A549 (cell line): ENCODE results near the gene NKX3-2. TPM values are rescaled to one million over a fixed set of nuclear protein-coding genes. Genes with fewer than 3 reads are reported as not detected.

ENCODE experiments used
- ATAC-seq, 2 experiments: fragments of 200-7000 bp in 1 of 2; fragments of >200 bp in 1 of 2; cut with Nextera tagmentation in 1 of 2; cut with Tn5 transposase in 1 of 2; 3 replicates each; pipeline versions ENCODE4 v1.8.0 to v1.9.1; 2018 to 2020; ENCODE audit warnings: mild to moderate bottlenecking in 1 of 2, moderate library complexity in 1 of 2
- CTCF ChIA-PET: fragments of 300-600 bp; sonication (Branson Sonifier 250); formaldehyde crosslinking; extraction: SDS; loops from one replicate; lab custom pipeline; 2021; ENCODE audit warnings: antibody characterized with exemption, inconsistent platforms; lab: Yijun Ruan, JAX
- POLR2A ChIA-PET: fragments of 350-600 bp; formaldehyde crosslinking; extraction: SDS; loops from one replicate; lab custom pipeline; 2021; ENCODE audit warnings: antibody characterized with exemption, inconsistent platforms; lab: Yijun Ruan, JAX
- DNase-seq, 2 experiments: peaks; one replicate each; pipeline versions ENCODE4 v3.0.0 to v3.0.0-alpha.2; 2011 to 2016; ENCODE audit warnings: low read depth in 1 of 2, low spot score in 1 of 2
- FAIRE-seq: peaks from 2 replicates; lab custom pipeline; 2011; peaks lifted over from hg19 to GRCh38; lab: Jason Lieb, UNC
- H3K27ac ChIP-seq, 2 experiments: fragments of >200 bp; sonication (Bioruptor Twin); formaldehyde crosslinking; 3 replicates each; pipeline ENCODE4 v1.5.1; 2016 to 2017
- H3K4me1 ChIP-seq: fragments of >200 bp; sonication (Bioruptor Twin); formaldehyde crosslinking; 3 replicates; pipeline ENCODE4 v1.6.1; 2016
- H3K4me2 ChIP-seq: fragments of >200 bp; sonication (Bioruptor Twin); formaldehyde crosslinking; 3 replicates; pipeline ENCODE4 v1.6.1; 2016
- H3K4me3 ChIP-seq: fragments of >200 bp; sonication (Bioruptor Twin); formaldehyde crosslinking; 3 replicates; pipeline ENCODE4 v1.5.1; 2016
- H3K9me3 ChIP-seq: fragments of >200 bp; sonication (Bioruptor Twin); formaldehyde crosslinking; 3 replicates; pipeline ENCODE4 v1.6.1; 2016
- BHLHE40 ChIP-seq: IDR thresholded peaks from 2 replicates; pipeline ENCODE4 v1.6.1; 2012; ENCODE audit warnings: low read depth, low read length, inconsistent platforms
- CEBPB ChIP-seq, 2 experiments: fragments of >200 bp in 1 of 2; sonication (Bioruptor Twin) in 1 of 2; formaldehyde crosslinking in 1 of 2; IDR thresholded peaks; 2 replicates each; pipeline ENCODE4 v1.6.1; 2012 to 2016
- CHD4 ChIP-seq: fragments of 200-600 bp; sonication (generic); IDR thresholded peaks from 2 replicates; pipeline ENCODE4 v1.6.1; 2016; ENCODE audit warnings: antibody characterized with exemption, mild to moderate bottlenecking, borderline replicate concordance
- E2F6 ChIP-seq: IDR thresholded peaks from 2 replicates; pipeline ENCODE4 v1.6.1; 2012; ENCODE audit warnings: low read depth, borderline replicate concordance
- EHMT2 ChIP-seq: fragments of 200-600 bp; sonication (generic); IDR thresholded peaks from 2 replicates; pipeline ENCODE4 v1.6.1; 2016; ENCODE audit warnings: antibody characterized with exemption, low read depth, mild to moderate bottlenecking, moderate library complexity
- FOSB ChIP-seq: fragments of 250-450 bp; sonication (Bioruptor Pico); IDR thresholded peaks from 2 replicates; pipeline ENCODE4 v1.5.0; 2020; ENCODE audit warnings: mild to moderate bottlenecking, moderate library complexity
- FOXS1 ChIP-seq: fragments of 250-450 bp; sonication (Bioruptor Pico); IDR thresholded peaks from 2 replicates; pipeline ENCODE4 v1.5.0; 2020; ENCODE audit warnings: mild to moderate bottlenecking, moderate library complexity
- MAX ChIP-seq: IDR thresholded peaks from 2 replicates; pipeline ENCODE4 v1.6.1; 2012
- NR3C1 ChIP-seq: fragments of >200 bp; sonication (Bioruptor Twin); formaldehyde crosslinking; IDR thresholded peaks from 3 replicates; pipeline ENCODE4 v1.6.1; 2017
- PHF8 ChIP-seq: fragments of 200-600 bp; sonication (generic); IDR thresholded peaks from 2 replicates; pipeline ENCODE4 v1.6.1; 2016; ENCODE audit warnings: low read depth, mild to moderate bottlenecking, antibody characterized with exemption, moderate library complexity, borderline replicate concordance
- POLR2A ChIP-seq: IDR thresholded peaks from 2 replicates; pipeline ENCODE4 v1.6.1; 2012; ENCODE audit warnings: mild to moderate bottlenecking, low read length
- POLR2AphosphoS2 ChIP-seq: conservative IDR thresholded peaks from 2 replicates; pipeline ENCODE4 v1.6.1; 2012; ENCODE audit warnings: low read length, improper control_type of control experiment, inconsistent platforms
- RARB ChIP-seq: fragments of 250-450 bp; sonication (Bioruptor Pico); IDR thresholded peaks from 2 replicates; pipeline ENCODE4 v1.8.0; 2021; ENCODE audit warnings: mild to moderate bottlenecking, moderate library complexity
- ZNF302 ChIP-seq: fragments of 250-450 bp; sonication (Bioruptor Pico); IDR thresholded peaks from 2 replicates; pipeline ENCODE4 v1.9.0; 2021; ENCODE audit warnings: inconsistent platforms, mild to moderate bottlenecking, moderate library complexity
- ZSCAN20 ChIP-seq: fragments of 250-450 bp; sonication (Bioruptor Pico); IDR thresholded peaks from 2 replicates; pipeline ENCODE4 v1.8.0; 2022; ENCODE audit warnings: mild to moderate bottlenecking, moderate library complexity
- whole genome bisulfite sequencing: methylation state at CpG from one replicate; pipeline ENCODE4 v1.1.6; 2017; ENCODE audit errors: missing lambda C conversion rate; 5-methylcytosine and 5-hydroxymethylcytosine counted together
- polyA plus RNA-seq, 4 experiments: library from polyadenylated mRNA; depleted of rRNA in 3 of 4; stranded (reverse); fragments of >200 nt; fragmentation: RNase III in 1 of 4; extraction: RNeasy Plus Mini Kit Qiagen cat#74134 plus additional on column Dnase treatment in 1 of 4; gene quantifications; 2 replicates in 3 of 4; 3 replicates in 1 of 4; pipeline ENCODE4 v1.2.3, GENCODE V29; 2011 to 2017
- TF ChIP-seq, protein P1 (sequence below): fragments of >200 bp; sonication (Bioruptor Twin); formaldehyde crosslinking; IDR thresholded peaks from 3 replicates; pipeline ENCODE4 v1.5.1; 2016
- TF ChIP-seq, protein P2 (sequence below): fragments of 150-350 bp; IDR thresholded peaks from 2 replicates; pipeline ENCODE4 v1.6.1; 2014; ENCODE audit warnings: low read depth, mild to moderate bottlenecking, low read length
- TF ChIP-seq, protein P3 (sequence below): fragments of 450-650 bp; IDR thresholded peaks from 2 replicates; pipeline ENCODE4 v1.6.1; 2014; ENCODE audit warnings: antibody characterized with exemption
- TF ChIP-seq, protein P4 (sequence below): fragments of 250-450 bp; sonication (Bioruptor Pico); IDR thresholded peaks from 2 replicates; pipeline ENCODE4 v1.5.0; 2021; ENCODE audit warnings: mild to moderate bottlenecking, moderate library complexity, borderline replicate concordance
- TF ChIP-seq, protein P5 (sequence below): fragments of >200 bp; sonication (Bioruptor Twin); formaldehyde crosslinking; IDR thresholded peaks from 3 replicates; pipeline ENCODE4 v1.6.1; 2016

NKX3-2 gene
- polyA plus RNA-seq, 2 of the 4 experiments (the other 2 are of a cell fraction): 0.06 to 0.44 TPM

DNA sequence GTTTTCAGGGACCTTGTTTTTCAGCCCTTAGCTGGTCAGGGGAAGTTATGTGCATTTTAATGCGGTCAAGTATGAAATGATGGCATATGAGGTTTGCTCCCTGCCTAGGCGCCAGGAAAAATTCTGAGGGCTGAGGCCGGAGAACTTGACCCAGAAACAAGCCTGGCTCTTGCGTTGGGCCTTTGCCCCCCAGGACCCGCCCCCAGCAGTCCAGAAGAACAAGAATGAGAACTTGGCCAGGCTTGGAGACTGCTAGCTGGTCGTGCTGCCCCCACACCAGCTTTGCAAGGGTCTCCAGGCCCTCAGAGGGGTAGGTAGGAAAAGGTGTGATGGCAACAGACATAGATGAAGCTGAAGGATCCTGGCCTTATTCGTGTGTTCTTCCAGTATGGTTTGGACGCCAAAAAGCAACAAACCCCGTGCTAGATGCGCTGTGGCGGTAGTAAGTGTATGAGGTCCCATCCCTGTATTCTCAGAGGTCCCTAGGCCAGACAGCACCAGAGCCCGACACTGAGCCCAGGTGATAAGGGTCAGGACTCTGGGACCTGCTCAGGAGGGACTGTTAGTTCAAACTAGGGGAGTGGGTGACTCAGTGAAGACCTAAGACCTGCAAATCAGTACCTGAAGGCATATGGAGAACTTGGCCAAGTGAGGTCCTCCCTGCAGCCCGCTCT, 10.5 kb downstream of the NKX3-2 start:
- FAIRE-seq (no peak), ATAC-seq (no peak), DNase-seq (no peak)
- no peak overlapping the region for H3K4me3 ChIP-seq
- no peak for TF ChIP-seq MAX
- TF ChIP-seq ZNF302 (CRISPR knock-in tag): no peak
- no peak for TF ChIP-seq E2F6
- no peak for TF ChIP-seq CHD4
- TF ChIP-seq BHLHE40: no peak
- TF ChIP-seq, protein P1, sequence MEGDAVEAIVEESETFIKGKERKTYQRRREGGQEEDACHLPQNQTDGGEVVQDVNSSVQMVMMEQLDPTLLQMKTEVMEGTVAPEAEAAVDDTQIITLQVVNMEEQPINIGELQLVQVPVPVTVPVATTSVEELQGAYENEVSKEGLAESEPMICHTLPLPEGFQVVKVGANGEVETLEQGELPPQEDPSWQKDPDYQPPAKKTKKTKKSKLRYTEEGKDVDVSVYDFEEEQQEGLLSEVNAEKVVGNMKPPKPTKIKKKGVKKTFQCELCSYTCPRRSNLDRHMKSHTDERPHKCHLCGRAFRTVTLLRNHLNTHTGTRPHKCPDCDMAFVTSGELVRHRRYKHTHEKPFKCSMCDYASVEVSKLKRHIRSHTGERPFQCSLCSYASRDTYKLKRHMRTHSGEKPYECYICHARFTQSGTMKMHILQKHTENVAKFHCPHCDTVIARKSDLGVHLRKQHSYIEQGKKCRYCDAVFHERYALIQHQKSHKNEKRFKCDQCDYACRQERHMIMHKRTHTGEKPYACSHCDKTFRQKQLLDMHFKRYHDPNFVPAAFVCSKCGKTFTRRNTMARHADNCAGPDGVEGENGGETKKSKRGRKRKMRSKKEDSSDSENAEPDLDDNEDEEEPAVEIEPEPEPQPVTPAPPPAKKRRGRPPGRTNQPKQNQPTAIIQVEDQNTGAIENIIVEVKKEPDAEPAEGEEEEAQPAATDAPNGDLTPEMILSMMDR: no peak
- TF ChIP-seq, protein P2, sequence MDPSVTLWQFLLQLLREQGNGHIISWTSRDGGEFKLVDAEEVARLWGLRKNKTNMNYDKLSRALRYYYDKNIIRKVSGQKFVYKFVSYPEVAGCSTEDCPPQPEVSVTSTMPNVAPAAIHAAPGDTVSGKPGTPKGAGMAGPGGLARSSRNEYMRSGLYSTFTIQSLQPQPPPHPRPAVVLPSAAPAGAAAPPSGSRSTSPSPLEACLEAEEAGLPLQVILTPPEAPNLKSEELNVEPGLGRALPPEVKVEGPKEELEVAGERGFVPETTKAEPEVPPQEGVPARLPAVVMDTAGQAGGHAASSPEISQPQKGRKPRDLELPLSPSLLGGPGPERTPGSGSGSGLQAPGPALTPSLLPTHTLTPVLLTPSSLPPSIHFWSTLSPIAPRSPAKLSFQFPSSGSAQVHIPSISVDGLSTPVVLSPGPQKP: no peak
- TF ChIP-seq POLR2A: no peak
- no peak for TF ChIP-seq FOXS1 (CRISPR knock-in tag)
- TF ChIP-seq ZSCAN20: no peak
- no peak for TF ChIP-seq EHMT2
- TF ChIP-seq NR3C1: no peak
- no peak overlapping the region for H3K4me2 ChIP-seq
- no peak overlapping the region for H3K27ac ChIP-seq
- WGBS: 68% methylated on average over 13 of the region's 13 CpGs
- POLR2A ChIA-PET: no interaction called here
- CTCF ChIA-PET: interaction anchor here (1.0 to 1.7 kb wide), 2 partner anchors 9 to 681 kb away, joined by 4 to 5 read pairs; no protein-coding TSS in a partner anchor
- H3K4me1 ChIP-seq: no peaks in the 10 kb centered on the region
- no peaks in the 10 kb centered on the region for H3K9me3 ChIP-seq

DNA sequence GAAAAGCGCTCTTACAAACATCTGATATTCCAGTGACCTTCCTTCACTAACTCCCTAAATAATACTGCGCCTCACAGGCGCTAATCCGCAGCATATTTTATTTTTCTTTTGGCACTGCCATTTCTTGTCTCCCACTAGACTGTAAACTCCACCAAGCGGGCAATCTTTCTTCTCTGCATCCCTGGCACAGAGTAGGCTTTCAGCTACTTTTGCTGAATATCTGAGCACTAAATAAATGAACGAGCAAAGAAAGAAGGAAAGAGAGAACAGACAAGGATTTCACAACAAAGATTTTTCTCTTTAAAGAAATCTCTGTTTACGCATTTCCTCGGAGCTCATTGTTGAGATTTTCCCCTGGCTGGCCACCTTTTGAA, 12.7 kb downstream of the NKX3-2 start:
- DNase-seq (no peak), ATAC-seq (no peak), FAIRE-seq (no peak)
- ChIA-PET CTCF (interaction anchor here (3.1 kb wide), 1 partner anchor 10 kb away, joined by 22 read pairs; no protein-coding TSS in a partner anchor), POLR2A (no interaction called here)
- Histone ChIP-seq H3K4me3 (no peak overlapping the region), H3K4me1 (no peaks in the 10 kb centered on the region), H3K9me3 (no peaks in the 10 kb centered on the region), H3K4me2 (no peak overlapping the region), H3K27ac (no peak overlapping the region)
- TF ChIP-seq, protein P3, sequence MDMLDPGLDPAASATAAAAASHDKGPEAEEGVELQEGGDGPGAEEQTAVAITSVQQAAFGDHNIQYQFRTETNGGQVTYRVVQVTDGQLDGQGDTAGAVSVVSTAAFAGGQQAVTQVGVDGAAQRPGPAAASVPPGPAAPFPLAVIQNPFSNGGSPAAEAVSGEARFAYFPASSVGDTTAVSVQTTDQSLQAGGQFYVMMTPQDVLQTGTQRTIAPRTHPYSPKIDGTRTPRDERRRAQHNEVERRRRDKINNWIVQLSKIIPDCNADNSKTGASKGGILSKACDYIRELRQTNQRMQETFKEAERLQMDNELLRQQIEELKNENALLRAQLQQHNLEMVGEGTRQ: no peak
- TF ChIP-seq, protein P4, sequence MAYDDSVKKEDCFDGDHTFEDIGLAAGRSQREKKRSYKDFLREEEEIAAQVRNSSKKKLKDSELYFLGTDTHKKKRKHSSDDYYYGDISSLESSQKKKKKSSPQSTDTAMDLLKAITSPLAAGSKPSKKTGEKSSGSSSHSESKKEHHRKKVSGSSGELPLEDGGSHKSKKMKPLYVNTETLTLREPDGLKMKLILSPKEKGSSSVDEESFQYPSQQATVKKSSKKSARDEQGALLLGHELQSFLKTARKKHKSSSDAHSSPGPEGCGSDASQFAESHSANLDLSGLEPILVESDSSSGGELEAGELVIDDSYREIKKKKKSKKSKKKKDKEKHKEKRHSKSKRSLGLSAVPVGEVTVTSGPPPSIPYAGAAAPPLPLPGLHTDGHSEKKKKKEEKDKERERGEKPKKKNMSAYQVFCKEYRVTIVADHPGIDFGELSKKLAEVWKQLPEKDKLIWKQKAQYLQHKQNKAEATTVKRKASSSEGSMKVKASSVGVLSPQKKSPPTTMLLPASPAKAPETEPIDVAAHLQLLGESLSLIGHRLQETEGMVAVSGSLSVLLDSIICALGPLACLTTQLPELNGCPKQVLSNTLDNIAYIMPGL (CRISPR knock-in tag): no peak
- TF ChIP-seq POLR2AphosphoS2: no peak
- no peak for TF ChIP-seq BHLHE40
- TF ChIP-seq RARB (CRISPR knock-in tag): no peak
- TF ChIP-seq PHF8: no peak
- TF ChIP-seq, protein P5, sequence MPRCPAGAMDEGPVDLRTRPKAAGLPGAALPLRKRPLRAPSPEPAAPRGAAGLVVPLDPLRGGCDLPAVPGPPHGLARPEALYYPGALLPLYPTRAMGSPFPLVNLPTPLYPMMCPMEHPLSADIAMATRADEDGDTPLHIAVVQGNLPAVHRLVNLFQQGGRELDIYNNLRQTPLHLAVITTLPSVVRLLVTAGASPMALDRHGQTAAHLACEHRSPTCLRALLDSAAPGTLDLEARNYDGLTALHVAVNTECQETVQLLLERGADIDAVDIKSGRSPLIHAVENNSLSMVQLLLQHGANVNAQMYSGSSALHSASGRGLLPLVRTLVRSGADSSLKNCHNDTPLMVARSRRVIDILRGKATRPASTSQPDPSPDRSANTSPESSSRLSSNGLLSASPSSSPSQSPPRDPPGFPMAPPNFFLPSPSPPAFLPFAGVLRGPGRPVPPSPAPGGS: no peak
- no peak for TF ChIP-seq FOSB (CRISPR knock-in tag)
- TF ChIP-seq CEBPB (IDR thresholded peaks at IDR 0.05): no peak
- WGBS: 72% methylated on average over 8 of the region's 8 CpGs
